Endometrial microvascular endothelial cells (primary cell): ENCODE measurements around the gene GPR146. TPM values are rescaled to one million over a fixed set of nuclear protein-coding genes. Genes with fewer than 3 reads are reported as not detected.

Experiments
- in situ Hi-C: cut with HindIII; loops from 2 replicates; pipeline ENCODE4 v1.10.0; 2017; ENCODE audit warnings: low sequenced_read_pairs, low pct_unique_long_range_greater_than_20kb; ENCODE audit errors: inconsistent ontology term
- total RNA-seq: library from RNA; depleted of rRNA; stranded (reverse); fragments of >200 nt; gene quantifications from one replicate; pipeline ENCODE4 v1.2.3, GENCODE V29; 2015; ENCODE audit errors: inconsistent ontology term

GPR146 gene
- total RNA-seq, 1 donor from 2014 or later: 5.2 TPM

- in situ Hi-C loops: no loop called here
These were observed 41.6 kb downstream of the GPR146 start for GRCh38 chr7:1085910-1086421.

GRCh38 chr7:1086588-1087464, 42.5 kb downstream of the GPR146 start:
- in situ Hi-C loops: no loop called here

GRCh38 chr7:1087465-1087814, 43.1 kb downstream of the GPR146 start:
- in situ Hi-C loops: no loop called here

- in situ Hi-C loops: no loop called here
These were observed 43.9 kb downstream of the GPR146 start, which contains the start of gene GPER1 for GRCh38 chr7:1087952-1088920. Gene GPER1, plus strand, starts transcription at chr7:1088113. Its CDS starts 3,616 bp downstream, at chr7:1091729.

- in situ Hi-C loops: no loop called here
These were observed 45.9 kb downstream of the GPR146 start for GRCh38 chr7:1090236-1090635.

- in situ Hi-C loops: no loop called here
These were observed 46.6 kb downstream of the GPR146 start for GRCh38 chr7:1090686-1091643.

GRCh38 chr7:1091644-1092027, 47.3 kb downstream of the GPR146 start:
- in situ Hi-C loops: no loop called here

- in situ Hi-C loops: no loop called here
These were observed 47.9 kb downstream of the GPR146 start for GRCh38 chr7:1092161-1092632.

- in situ Hi-C loops: no loop called here
These were observed 48.6 kb downstream of the GPR146 start for GRCh38 chr7:1092806-1093501.

- in situ Hi-C loops: no loop called here
These were observed 49.1 kb downstream of the GPR146 start for GRCh38 chr7:1093502-1093843.

GRCh38 chr7:1093916-1094508, 49.7 kb downstream of the GPR146 start:
- in situ Hi-C loops: no loop called here

- in situ Hi-C loops: no loop called here
These were observed 50.5 kb downstream of the GPR146 start for GRCh38 chr7:1094870-1095269.

GRCh38 chr7:1095621-1096155, 51.3 kb downstream of the GPR146 start:
- in situ Hi-C loops: no loop called here

- in situ Hi-C loops: no loop called here
These were observed 52.1 kb downstream of the GPR146 start for GRCh38 chr7:1096156-1097119.

- in situ Hi-C loops: no loop called here
These were observed 52.8 kb downstream of the GPR146 start for GRCh38 chr7:1097120-1097504.
